Stimulated activated CD8-positive, alpha-beta memory T cell treated with anti-CD3 and anti-CD28 coated beads, Interleukin-4, amount 100 ng/mL, for 1 hour (primary cell): ENCODE data around the gene MED22.
"Not testable (repeated sequence)": the region's sequence is repeated elsewhere in the genome, so short reads cannot be mapped to it uniquely, and the experiment has no call there.

Experiments used
- DNase-seq, 2 donors: peaks; one replicate each; pipeline ENCODE4 v3.0.0-alpha.2; 2020; ENCODE audit warnings: low read depth in 2 of 2, low spot score in 1 of 2

MED22 gene

GRCh38 chr9:133377280-133377679 lies 29.3 kb upstream of the MED22 start:
- DNase-seq: not testable (repeated sequence)

- DNase-seq: peak; percentile 87
These were observed 28.1 kb upstream of the MED22 start, which contains the start of the genes STKLD1 and SURF4 for GRCh38 chr9:133375724-133376654. STKLD1 (plus strand) TSS chr9:133376366; CDS start chr9:133376474, 108 bp downstream. SURF4 (minus strand) TSS chr9:133376060; CDS start chr9:133375969, 91 bp downstream.

- DNase-seq: no peak
These were observed 27.3 kb upstream of the MED22 start for GRCh38 chr9:133375116-133375723.

- no peak for DNase-seq
These were observed 26.7 kb upstream of the MED22 start for GRCh38 chr9:133374612-133375115.

- no peak for DNase-seq
These were observed 24.2 kb upstream of the MED22 start for GRCh38 chr9:133372144-133372543.

GRCh38 chr9:133371261-133371711 lies 23.4 kb upstream of the MED22 start:
- peak in 1 of 2 donors; percentile 33 for DNase-seq

- DNase-seq: no peak
These were observed 22.8 kb upstream of the MED22 start for GRCh38 chr9:133370685-133371084.

- no peak for DNase-seq
These were observed 22.0 kb upstream of the MED22 start for GRCh38 chr9:133369933-133370332.

GRCh38 chr9:133369422-133369821 lies 21.5 kb upstream of the MED22 start:
- no peak for DNase-seq

- DNase-seq: no peak
These were observed 20.4 kb upstream of the MED22 start for GRCh38 chr9:133368249-133368881.

- no peak for DNase-seq
These were observed 19.8 kb upstream of the MED22 start for GRCh38 chr9:133367778-133368177.

- no peak for DNase-seq
These were observed 19.3 kb upstream of the MED22 start for GRCh38 chr9:133367221-133367620.

GRCh38 chr9:133366435-133366834 lies 18.5 kb upstream of the MED22 start:
- DNase-seq: no peak

- DNase-seq: no peak
These were observed 14.6 kb upstream of the MED22 start for GRCh38 chr9:133362359-133363044.

GRCh38 chr9:133361507-133362092 lies 13.7 kb upstream of the MED22 start:
- no peak for DNase-seq

- no peak for DNase-seq
These were observed 12.8 kb upstream of the MED22 start for GRCh38 chr9:133360400-133361393.

- no peak for DNase-seq
These were observed 11.7 kb upstream of the MED22 start for GRCh38 chr9:133359399-133360175.

- DNase-seq: no peak
These were observed 9.7 kb upstream of the MED22 start for GRCh38 chr9:133357656-133358055.
